Measurements from ENCODE around the gene NLE1.

DNA sequence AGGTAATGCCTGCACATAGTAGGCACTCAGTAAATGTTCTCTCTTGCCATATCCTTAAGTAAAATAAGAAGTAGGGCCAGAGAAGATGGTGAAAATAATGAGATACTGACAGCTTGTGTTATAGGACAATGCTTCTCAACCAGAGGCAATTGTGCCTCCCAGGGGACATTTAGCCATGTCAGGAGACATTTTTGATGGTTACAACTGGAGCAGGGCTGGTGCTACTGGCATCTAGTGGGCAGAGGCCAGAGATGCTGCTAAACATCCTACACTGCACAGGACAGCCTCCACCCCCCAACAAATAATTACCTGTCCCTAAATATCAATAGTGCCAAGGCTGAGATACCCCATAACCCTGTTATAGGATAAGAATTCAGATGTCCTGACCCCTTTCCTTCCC, 24.1 kb downstream of the NLE1 start:
- TF ChIP-seq, protein P1, sequence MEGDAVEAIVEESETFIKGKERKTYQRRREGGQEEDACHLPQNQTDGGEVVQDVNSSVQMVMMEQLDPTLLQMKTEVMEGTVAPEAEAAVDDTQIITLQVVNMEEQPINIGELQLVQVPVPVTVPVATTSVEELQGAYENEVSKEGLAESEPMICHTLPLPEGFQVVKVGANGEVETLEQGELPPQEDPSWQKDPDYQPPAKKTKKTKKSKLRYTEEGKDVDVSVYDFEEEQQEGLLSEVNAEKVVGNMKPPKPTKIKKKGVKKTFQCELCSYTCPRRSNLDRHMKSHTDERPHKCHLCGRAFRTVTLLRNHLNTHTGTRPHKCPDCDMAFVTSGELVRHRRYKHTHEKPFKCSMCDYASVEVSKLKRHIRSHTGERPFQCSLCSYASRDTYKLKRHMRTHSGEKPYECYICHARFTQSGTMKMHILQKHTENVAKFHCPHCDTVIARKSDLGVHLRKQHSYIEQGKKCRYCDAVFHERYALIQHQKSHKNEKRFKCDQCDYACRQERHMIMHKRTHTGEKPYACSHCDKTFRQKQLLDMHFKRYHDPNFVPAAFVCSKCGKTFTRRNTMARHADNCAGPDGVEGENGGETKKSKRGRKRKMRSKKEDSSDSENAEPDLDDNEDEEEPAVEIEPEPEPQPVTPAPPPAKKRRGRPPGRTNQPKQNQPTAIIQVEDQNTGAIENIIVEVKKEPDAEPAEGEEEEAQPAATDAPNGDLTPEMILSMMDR (IDR thresholded peaks at IDR 0.05), result no peak
- no peak for TF ChIP-seq POLR2A (IDR thresholded peaks at IDR 0.05)
- no peak for TF ChIP-seq POLR2AphosphoS5 (IDR thresholded peaks at IDR 0.05)
- no peak for TF ChIP-seq EP300 (IDR thresholded peaks at IDR 0.05)
